A549 (cell line): ENCODE data around the gene SMAP1.

ENCODE experiments used
- CBX8 ChIP-seq: fragments of 200-600 bp; sonication (generic); IDR thresholded peaks from 2 replicates; pipeline ENCODE4 v1.6.1; 2016
- CTCF ChIP-seq: fragments of >200 bp; sonication (Bioruptor Twin); formaldehyde crosslinking; IDR thresholded peaks from 3 replicates; pipeline ENCODE4 v1.5.1; 2016
- ELK1 ChIP-seq: fragments of 150-350 bp; IDR thresholded peaks from 2 replicates; pipeline ENCODE4 v1.6.1; 2014; ENCODE audit warnings: low read depth, mild to moderate bottlenecking, low read length
- EP300 ChIP-seq, 2 experiments: fragments of >200 bp; sonication (Bioruptor Twin); formaldehyde crosslinking; IDR thresholded peaks; 2 replicates in 1 of 2; 3 replicates in 1 of 2; pipeline ENCODE4 v1.6.1; 2016 to 2017
- HMGXB4 ChIP-seq: fragments of 250-450 bp; sonication (Bioruptor Pico); IDR thresholded peaks from 2 replicates; pipeline ENCODE4 v1.5.0; 2021; ENCODE audit warnings: mild to moderate bottlenecking, moderate library complexity, borderline replicate concordance
- MAFK ChIP-seq: fragments of 450-650 bp; IDR thresholded peaks from 2 replicates; pipeline ENCODE4 v1.6.1; 2014; ENCODE audit not compliant: partially characterized antibody
- POLR2A ChIP-seq: IDR thresholded peaks from 2 replicates; pipeline ENCODE4 v1.6.1; 2012; ENCODE audit warnings: mild to moderate bottlenecking, low read length
- SMC3 ChIP-seq: fragments of >200 bp; sonication (Bioruptor Twin); formaldehyde crosslinking; IDR thresholded peaks from 3 replicates; pipeline ENCODE4 v1.6.1; 2018; ENCODE audit warnings: inconsistent platforms

DNA sequence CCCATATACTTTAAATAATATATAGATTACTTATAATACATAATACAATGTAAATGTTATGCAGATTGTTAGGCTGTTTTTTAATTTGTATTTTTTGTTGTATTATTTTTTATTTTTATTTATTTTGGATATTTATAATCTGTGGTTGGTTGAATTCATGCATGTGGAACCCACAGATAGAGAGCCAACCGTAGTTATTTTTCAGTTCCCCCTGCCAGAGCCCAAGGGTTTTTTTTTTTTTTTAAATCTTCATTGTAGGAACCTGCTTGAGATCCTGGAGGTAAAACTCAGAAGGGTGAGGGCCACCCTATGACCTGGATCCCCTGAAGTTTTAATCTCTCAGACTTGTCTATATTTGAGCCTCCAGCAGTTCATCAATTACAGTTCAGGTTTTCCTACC is 156.0 kb downstream of the SMAP1 start:
- TF ChIP-seq CTCF (no peak), POLR2A (no peak), SMC3 (no peak), ELK1 (no peak), MAFK (no peak), HMGXB4 (CRISPR knock-in tag) (no peak), CBX8 (no peak), EP300 (IDR thresholded peaks at IDR 0.05) (no peak)
